MCF 10A (cell line): ENCODE data around the gene WDR88. TPM values are rescaled to one million over a fixed set of nuclear protein-coding genes. Genes with fewer than 3 reads are reported as not detected.

ENCODE experiments used
- BruUV-seq: library from RNA; stranded (reverse); fragments of 400-500 nt; replicated peaks from 2 replicates; lab custom pipeline; 2021; lab: Mats Ljungman, UMichigan
- CTCF ChIA-PET: fragments of 300-600 bp; sonication (Branson Sonifier 250); formaldehyde crosslinking; extraction: SDS; loops from one replicate; lab custom pipeline; 2021; ENCODE audit warnings: antibody characterized with exemption, inconsistent platforms; lab: Yijun Ruan, JAX
- POLR2A ChIA-PET: fragments of 300-600, 350-650 bp; sonication (Branson Sonifier 250); formaldehyde crosslinking; extraction: SDS; loops from one replicate; lab custom pipeline; 2020; ENCODE audit warnings: antibody characterized with exemption, inconsistent platforms; lab: Yijun Ruan, JAX
- DNase-seq: peaks from one replicate; pipeline ENCODE4 v3.0.0-alpha.2; 2018; ENCODE audit not compliant: unreplicated experiment
- H3K27ac Mint-ChIP-seq: one replicate; pipeline ENCODE4 v1.8.0; 2022; ENCODE audit warnings: mild to moderate bottlenecking, low read depth, mixed read lengths; ENCODE audit not compliant: unreplicated experiment
- H3K27me3 Mint-ChIP-seq: one replicate; pipeline ENCODE4 v1.8.0; 2022; ENCODE audit warnings: mixed read lengths; ENCODE audit not compliant: insufficient read depth, unreplicated experiment
- H3K36me3 Mint-ChIP-seq: one replicate; pipeline ENCODE4 v1.8.0; 2022; ENCODE audit warnings: mild to moderate bottlenecking, moderate library complexity, mixed read lengths; ENCODE audit not compliant: insufficient read depth, unreplicated experiment
- H3K4me1 Mint-ChIP-seq: one replicate; pipeline ENCODE4 v1.8.0; 2022; ENCODE audit warnings: mixed read lengths; ENCODE audit not compliant: insufficient read depth, unreplicated experiment
- H3K4me3 Mint-ChIP-seq: one replicate; pipeline ENCODE4 v1.8.0; 2022; ENCODE audit warnings: mild to moderate bottlenecking, moderate library complexity, mixed read lengths; ENCODE audit not compliant: unreplicated experiment
- H3K9me3 Mint-ChIP-seq: one replicate; pipeline ENCODE4 v1.8.0; 2022; ENCODE audit warnings: mixed read lengths; ENCODE audit not compliant: unreplicated experiment
- intact Hi-C: fragments of 100-400 bp; cut with micrococcal nuclease; formaldehyde crosslinking; loops from 2 replicates; pipeline ENCODE4 v1.14.1; 2022
- total RNA-seq: library from RNA; stranded (reverse); gene quantifications from 2 replicates; pipeline ENCODE4 v1.2.3, GENCODE V29; 2022
- TF ChIP-seq, protein P1 (sequence below): fragments of 200-600 bp; IDR thresholded peaks from one replicate; pipeline ENCODE4 v1.8.0; 2022; ENCODE audit warnings: antibody characterized with exemption, mild to moderate bottlenecking; ENCODE audit not compliant: unreplicated experiment

The WDR88 gene
- total RNA-seq, 1 experiment from 2014 or later: not detected

DNA sequence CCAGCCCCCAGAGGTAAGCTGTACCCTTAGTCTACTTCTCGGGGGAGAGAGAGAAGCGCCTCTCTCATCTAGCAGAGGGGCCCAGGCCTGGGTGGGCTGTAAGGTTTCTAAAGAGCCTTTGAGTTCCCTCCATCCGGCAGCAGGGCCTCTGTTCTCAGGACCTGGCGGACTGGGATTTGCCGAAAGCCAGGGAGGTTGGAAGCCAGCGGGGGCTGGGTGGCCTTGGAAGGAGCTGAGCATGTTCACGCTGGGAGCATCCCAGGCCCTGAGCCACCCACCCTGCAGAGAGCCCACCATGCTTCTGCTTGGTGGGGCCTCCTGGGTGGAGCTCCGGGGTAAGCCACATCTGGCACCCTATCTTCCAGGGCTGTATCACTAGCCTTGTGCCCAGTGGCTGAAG lies 86.0 kb downstream of the WDR88 start:
- no peaks in the 10 kb centered on the region for H3K4me1 Mint-ChIP-seq
- DNase-seq: no peak
- H3K4me3 Mint-ChIP-seq: no peak overlapping the region
- TF ChIP-seq, protein P1, sequence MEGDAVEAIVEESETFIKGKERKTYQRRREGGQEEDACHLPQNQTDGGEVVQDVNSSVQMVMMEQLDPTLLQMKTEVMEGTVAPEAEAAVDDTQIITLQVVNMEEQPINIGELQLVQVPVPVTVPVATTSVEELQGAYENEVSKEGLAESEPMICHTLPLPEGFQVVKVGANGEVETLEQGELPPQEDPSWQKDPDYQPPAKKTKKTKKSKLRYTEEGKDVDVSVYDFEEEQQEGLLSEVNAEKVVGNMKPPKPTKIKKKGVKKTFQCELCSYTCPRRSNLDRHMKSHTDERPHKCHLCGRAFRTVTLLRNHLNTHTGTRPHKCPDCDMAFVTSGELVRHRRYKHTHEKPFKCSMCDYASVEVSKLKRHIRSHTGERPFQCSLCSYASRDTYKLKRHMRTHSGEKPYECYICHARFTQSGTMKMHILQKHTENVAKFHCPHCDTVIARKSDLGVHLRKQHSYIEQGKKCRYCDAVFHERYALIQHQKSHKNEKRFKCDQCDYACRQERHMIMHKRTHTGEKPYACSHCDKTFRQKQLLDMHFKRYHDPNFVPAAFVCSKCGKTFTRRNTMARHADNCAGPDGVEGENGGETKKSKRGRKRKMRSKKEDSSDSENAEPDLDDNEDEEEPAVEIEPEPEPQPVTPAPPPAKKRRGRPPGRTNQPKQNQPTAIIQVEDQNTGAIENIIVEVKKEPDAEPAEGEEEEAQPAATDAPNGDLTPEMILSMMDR: no peak
- peaks cover 16% of the 10 kb centered on the region for H3K27me3 Mint-ChIP-seq
- peaks cover 6% of the 10 kb centered on the region for H3K36me3 Mint-ChIP-seq
- BruUV-seq: no TSS peak
- POLR2A ChIA-PET: no interaction called here
- CTCF ChIA-PET: no interaction called here
- H3K9me3 Mint-ChIP-seq: no peaks in the 10 kb centered on the region
- intact Hi-C loops: no loop called here
- no peak overlapping the region for H3K27ac Mint-ChIP-seq

DNA sequence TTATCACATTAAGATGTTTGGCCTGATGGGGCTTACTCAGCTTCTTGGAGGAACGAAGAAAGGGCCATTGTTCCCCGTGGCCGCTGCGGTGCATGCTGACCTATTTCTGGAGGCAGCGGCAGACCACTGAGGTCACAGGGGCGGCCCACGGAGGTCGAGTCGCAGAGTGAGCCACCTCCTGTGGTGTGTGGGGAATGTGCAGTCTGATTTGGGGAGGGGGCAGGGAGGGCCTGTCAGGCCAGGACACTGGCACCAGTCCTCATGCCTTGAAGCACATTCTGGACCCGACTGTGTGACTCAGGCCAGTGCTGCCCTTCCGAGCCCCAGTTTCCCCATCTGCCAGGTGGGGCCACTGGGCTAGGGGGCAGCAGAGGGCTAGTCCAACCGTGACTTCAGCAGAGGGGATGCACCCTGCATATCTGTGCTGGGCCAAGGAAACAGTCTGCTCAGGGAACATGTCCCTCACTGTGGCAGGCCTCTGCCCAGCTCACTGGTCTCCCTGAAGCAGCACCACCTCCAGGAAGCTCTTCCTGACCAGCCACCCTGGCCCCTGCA lies 87.4 kb downstream of the WDR88 start:
- intact Hi-C loops: no loop called here
- POLR2A ChIA-PET: no interaction called here
- H3K27me3 Mint-ChIP-seq: peaks cover 16% of the 10 kb centered on the region
- no TSS peak for BruUV-seq
- no peaks in the 10 kb centered on the region for H3K36me3 Mint-ChIP-seq
- no peaks in the 10 kb centered on the region for H3K4me1 Mint-ChIP-seq
- TF ChIP-seq, protein P1: no peak
- no peak for DNase-seq
- H3K4me3 Mint-ChIP-seq: no peak overlapping the region
- CTCF ChIA-PET: interaction anchor here (0.5 to 0.6 kb wide), 6 partner anchors 8 to 100 kb away, joined by 3 to 4 read pairs (median 3); no protein-coding TSS in a partner anchor
- no peak overlapping the region for H3K27ac Mint-ChIP-seq
- H3K9me3 Mint-ChIP-seq: no peaks in the 10 kb centered on the region

DNA sequence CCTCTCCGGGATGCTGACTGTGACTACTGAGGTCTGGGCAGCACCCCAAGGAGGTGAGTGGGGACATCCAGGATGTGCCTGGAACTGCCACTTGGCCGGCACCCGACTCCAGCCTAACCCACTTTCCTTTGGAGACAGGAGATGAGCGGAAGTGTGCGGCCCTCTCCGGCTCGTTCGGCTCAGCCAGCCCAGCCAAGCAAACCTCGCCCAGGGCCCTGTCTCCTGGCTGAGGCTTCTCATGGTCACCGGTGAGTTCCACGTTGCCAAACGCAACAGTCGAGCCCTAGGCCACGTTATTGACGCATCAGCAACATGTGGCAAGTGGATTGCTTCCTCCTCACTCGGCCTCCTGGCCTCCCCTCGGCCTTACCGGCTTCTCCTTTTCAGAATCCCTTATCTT lies 88.2 kb downstream of the WDR88 start:
- Mint-ChIP-seq H3K4me1 (no peaks in the 10 kb centered on the region), H3K4me3 (no peak overlapping the region), H3K27me3 (peaks cover 16% of the 10 kb centered on the region), H3K36me3 (no peaks in the 10 kb centered on the region), H3K27ac (no peak overlapping the region), H3K9me3 (no peaks in the 10 kb centered on the region)
- TF ChIP-seq, protein P1: no peak
- ChIA-PET CTCF (interaction anchor here (0.6 kb wide), 2 partner anchors 7 to 27 kb away, joined by 3 read pairs; no protein-coding TSS in a partner anchor), POLR2A (no interaction called here)
- no TSS peak for BruUV-seq
- intact Hi-C loops: no loop called here
- no peak for DNase-seq

DNA sequence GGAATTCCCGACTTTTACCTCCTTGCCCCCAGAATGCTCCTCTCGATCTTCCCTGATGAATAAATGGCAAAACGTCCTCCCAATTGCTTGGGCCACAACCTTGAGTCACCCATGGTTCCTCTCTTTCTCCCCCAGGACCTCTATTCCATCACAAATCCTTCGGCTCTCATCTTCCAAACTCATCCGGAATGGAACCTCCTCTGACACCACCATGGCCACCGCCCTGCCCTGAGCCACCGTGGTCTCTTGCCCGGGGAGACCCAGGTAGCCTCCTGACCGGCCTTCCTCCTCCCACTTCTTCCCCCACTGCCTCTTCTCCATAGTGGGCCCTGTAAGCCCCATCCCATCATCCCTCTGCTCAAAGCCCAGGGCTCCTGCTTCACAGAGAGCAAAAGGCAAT lies 88.8 kb downstream of the WDR88 start:
- intact Hi-C loops: no loop called here
- Mint-ChIP-seq H3K9me3 (no peaks in the 10 kb centered on the region), H3K4me3 (no peak overlapping the region), H3K36me3 (no peaks in the 10 kb centered on the region), H3K27me3 (peaks cover 16% of the 10 kb centered on the region), H3K4me1 (no peaks in the 10 kb centered on the region), H3K27ac (no peak overlapping the region)
- BruUV-seq: no TSS peak
- ChIA-PET POLR2A (no interaction called here), CTCF (interaction anchor here (0.9 to 1.7 kb wide), 3 partner anchors 15 to 44 kb away, joined by 3 to 7 read pairs (median 4); no protein-coding TSS in a partner anchor)
- no peak for DNase-seq
- TF ChIP-seq, protein P1: no peak
